ENCODE results near the gene DEDD2.

The DEDD2 gene

GRCh38 chr19:42175952-42176648 lies 41.4 kb downstream of the DEDD2 start:
- DNase-seq (ENCODE audit: low read depth in 2 of 3, low spot score in 1 of 3) = no peak

DNA sequence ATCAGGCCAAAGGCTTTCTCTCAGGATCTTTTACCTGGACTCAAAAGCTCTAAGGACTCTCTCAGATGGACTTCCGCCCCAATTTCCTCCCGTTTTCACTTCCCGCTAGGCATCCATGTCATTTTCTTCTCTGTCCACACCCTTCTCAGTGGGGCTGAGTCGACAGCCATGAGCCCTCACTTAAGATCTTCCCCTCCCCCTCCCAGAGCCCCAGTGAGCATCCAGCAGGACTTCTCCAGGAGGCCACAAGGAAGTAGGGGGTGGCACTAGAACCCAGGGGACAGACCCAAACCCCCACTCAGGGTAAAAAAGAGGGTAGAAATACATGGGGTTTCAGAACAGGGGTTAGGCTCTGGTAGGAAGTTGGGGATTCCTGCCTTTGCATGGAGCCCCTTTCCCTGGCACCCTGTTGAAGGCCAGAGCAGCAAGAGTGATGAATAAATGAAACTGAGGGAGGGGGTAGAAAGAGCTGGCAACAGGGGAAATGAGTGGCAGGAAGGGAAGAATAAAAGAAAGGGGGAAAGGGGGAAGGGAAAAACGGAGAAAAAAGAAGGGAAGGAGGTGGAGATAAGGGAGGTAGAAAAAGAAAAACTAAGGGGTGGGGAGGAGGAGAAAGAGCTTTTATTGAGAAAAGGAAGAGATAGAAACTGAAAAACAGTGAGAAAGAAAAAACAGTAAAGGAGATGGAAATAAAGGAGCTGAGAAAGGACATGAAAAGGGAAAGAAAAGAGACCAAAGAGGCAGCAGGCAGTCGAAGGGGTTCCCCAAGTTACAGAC lies 42.3 kb downstream of the DEDD2 start:
- no peak for DNase-seq (ENCODE audit: low read depth in 2 of 3, low spot score in 1 of 3)

DNA sequence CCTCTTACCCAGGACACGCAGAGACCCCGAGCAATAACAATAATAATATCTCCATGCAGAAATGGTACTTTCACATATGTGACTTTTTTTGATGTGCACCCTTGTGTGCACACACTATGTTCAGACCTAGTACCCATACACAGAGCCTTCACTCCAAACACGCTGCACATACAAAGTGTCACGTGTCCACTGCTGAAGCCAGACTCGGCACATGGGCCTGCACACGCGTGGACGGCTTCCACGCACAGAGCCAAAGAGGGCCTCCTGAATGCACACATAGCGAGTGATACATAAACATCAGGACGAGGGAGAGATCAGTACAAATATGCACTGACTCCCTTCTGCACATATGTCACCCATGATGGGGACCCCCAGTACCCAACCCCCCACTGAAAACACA lies 43.3 kb downstream of the DEDD2 start:
- DNase-seq (ENCODE audit: low read depth in 2 of 3, low spot score in 1 of 3) = no peak

DNA sequence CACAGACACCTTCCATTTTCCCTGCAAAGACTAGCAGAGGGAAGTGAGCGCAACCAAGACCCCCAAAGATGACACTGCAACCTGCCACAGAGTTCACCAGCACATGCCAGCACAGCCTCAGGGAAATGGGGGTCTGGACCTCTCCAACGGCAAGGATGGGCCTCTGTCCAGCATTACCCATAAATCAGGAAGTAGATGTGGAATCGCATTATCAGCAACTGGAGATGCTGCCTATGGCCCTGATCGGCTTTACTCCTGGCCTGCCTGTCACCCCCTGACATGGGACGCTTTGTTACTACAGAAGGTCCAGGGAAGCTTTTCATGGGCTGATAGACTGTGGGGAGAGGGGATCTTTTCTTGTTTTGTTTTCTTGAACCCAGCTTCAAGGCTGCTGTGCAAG lies 43.8 kb downstream of the DEDD2 start:
- no peak for DNase-seq (ENCODE audit: low read depth in 2 of 3, low spot score in 1 of 3)

DNA sequence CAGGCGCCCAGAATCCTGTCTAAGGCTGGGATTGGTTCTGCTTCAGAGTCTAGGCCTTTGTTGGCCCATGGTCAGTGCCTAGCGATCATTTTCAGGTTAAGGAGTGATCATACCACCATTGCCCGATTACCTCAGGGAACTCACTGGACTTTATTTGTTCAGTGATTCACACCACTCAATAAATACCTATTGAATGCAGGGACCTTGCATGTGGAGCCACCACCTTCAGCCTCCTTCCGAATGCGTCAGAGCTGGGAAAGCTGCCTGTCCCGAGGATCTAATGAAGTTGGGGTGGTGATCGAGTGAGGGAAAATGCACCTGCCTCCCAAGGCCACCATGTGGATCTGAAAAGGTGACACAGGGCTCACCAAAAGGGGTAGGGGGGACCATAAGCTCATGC lies 45.2 kb downstream of the DEDD2 start:
- no peak for DNase-seq (ENCODE audit: low read depth in 2 of 3, low spot score in 1 of 3)

GRCh38 chr19:42170715-42171114 lies 46.8 kb downstream of the DEDD2 start:
- no peak for DNase-seq (ENCODE audit: low read depth in 2 of 3, low spot score in 1 of 3)

DNA sequence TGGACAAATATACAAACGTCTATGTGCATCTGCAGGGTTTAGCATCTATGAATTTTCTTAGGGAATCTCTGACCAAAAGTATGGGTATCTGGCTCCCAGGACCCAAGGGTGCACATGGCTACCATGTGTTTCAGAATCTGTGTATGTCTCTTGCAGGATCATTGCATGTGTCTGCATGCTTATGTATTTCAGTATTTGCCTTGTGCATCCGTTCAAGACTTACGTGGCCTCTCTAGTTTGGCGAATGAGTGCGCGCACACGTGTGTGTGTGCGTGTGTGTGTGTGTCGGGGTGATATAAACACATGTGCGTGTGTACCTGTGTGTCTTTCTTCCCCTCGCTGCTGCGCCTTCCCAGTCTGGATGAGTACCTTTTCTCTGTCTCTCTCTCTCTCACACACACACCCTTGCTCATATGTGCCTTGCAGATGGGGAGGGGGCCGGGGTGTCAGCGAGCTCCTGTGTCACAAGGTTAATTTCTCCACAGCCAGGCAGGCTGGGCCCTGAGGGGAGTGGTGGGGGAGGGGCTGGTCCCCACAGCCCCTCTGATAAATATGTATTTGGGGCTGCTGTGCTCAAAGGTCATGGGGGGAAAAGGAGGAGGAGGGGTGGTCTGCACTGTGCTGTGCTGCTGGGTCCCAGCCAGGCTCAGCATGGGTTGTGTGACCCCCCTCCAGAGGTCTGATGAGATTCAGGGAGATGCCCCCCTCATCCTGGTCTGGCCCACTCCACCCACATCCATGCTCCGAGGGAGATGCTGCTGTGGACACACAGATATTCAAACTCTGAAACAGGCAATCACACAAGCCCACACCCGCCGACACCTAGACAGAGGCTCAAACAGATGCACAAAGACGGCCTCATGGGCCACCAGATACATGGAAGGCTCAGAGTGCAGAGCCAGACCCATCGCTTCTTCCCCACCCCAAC lies 47.7 kb downstream of the DEDD2 start:
- no peak for DNase-seq (ENCODE audit: low read depth in 2 of 3, low spot score in 1 of 3)

DNA sequence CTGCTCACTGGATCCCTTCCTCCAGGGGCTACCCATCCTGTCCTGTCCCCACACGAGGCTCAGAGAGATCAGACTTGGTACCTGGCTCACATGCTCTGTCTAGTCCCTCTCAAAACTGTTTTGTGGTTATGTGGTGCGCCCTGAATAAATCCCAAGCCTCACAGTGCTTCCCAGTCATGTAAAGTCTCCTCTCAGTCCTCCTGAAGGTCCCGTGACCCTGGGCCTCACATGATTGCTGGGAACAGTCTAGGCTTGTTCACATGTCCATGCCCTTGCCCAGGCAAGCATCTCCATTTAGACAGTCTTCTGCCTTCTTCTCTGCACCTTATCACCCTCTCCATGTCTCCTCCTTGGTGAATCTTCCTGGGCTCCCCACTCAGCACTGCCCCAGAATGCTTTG lies 49.3 kb downstream of the DEDD2 start:
- no peak for DNase-seq (ENCODE audit: low read depth in 2 of 3, low spot score in 1 of 3)

GRCh38 chr19:42166316-42166715 lies 51.2 kb downstream of the DEDD2 start:
- DNase-seq (ENCODE audit: low read depth in 2 of 3, low spot score in 1 of 3) = no peak

GRCh38 chr19:42165146-42165545 lies 52.3 kb downstream of the DEDD2 start:
- DNase-seq (ENCODE audit: low read depth in 2 of 3, low spot score in 1 of 3) = no peak

- DNase-seq (ENCODE audit: low read depth in 2 of 3, low spot score in 1 of 3) = no peak
These were observed 55.7 kb downstream of the DEDD2 start for GRCh38 chr19:42161616-42162263.

DNA sequence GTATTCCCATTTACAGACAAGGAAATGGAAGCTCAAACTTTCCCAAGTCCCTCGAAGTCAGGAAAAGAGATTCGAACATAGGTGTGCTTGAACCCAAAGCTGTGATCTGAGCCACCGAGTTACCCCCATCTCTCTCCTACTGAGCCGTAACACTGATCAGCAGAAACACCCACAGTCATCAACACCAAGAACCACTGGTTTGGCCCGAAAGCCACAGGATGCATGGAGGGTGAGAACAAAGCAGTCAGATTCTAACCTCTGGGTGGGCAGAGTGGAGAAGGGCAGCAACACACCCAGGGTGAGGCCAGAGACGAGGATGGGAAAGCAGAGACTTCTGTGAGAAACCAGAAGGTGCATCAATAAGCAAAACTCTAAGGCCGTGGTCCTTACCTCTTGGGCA lies 57.5 kb downstream of the DEDD2 start:
- DNase-seq (ENCODE audit: low read depth in 2 of 3, low spot score in 1 of 3) = no peak

DNA sequence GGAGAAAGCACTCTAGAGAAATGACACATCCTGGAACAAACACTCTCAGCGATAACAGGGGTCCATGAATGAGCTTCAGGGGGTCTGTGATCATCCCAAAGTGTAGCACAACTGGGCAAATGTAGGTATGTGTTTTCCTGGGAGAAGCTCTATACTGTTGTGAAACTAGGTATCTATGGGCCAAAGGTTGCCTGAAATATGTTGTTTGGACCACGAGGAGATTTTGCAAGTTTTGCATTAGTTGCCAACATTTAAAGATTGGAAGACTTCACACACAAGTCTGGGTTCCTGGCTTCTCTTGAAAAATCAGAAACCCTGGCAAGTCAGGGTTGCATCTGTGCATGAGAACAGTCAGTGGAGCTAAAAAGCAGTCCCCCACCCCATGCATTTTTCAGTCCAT lies 58.6 kb downstream of the DEDD2 start:
- no peak for DNase-seq (ENCODE audit: low read depth in 2 of 3, low spot score in 1 of 3)

DNA sequence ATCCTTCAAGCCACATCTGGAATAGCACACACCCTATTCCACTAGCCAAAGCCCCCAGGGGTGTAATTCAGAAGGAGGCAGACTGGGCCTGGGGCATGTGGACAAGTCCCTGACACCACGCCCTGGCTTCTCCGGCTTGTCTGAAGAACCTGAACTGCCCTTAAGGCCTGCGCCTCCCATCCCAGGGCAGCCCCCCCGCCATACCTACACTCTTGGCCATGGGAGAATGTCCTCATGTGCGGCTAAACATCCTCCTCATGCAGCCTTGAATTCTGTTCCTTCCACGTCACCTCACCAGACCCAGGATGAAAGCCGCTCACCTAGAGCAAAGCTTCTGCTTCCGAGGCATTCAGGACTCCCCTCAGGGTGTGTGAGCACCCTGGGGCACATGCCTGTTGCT lies 60.9 kb downstream of the DEDD2 start:
- DNase-seq (ENCODE audit: low read depth in 2 of 3, low spot score in 1 of 3) = no peak

DNA sequence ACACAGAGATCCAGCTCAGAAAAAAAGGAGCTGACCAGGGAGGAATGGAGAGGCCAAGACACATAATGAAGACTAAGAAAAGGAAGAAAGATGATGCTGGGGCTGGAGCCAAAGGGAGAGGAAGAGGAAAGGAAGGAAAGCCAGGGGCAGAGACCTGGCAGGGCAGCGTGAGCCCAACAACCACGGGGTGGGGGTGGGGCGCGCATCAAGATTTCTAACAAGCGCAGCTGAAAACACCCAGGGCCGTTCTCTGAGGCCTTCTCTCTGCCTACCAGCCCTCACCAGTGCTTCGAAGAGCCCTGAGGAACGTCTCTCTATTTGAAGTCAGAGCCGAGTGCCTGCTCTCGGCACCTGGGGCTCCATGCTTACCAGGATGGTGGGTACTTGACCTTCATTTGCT lies 61.7 kb downstream of the DEDD2 start:
- DNase-seq (ENCODE audit: low read depth in 2 of 3, low spot score in 1 of 3) = no peak

GRCh38 chr19:42154471-42155323 lies 62.8 kb downstream of the DEDD2 start:
- no peak for DNase-seq (ENCODE audit: low read depth in 2 of 3, low spot score in 1 of 3)

- DNase-seq (ENCODE audit: low read depth in 2 of 3, low spot score in 1 of 3) = no peak
These were observed 63.6 kb downstream of the DEDD2 start for GRCh38 chr19:42153672-42154433.

DNA sequence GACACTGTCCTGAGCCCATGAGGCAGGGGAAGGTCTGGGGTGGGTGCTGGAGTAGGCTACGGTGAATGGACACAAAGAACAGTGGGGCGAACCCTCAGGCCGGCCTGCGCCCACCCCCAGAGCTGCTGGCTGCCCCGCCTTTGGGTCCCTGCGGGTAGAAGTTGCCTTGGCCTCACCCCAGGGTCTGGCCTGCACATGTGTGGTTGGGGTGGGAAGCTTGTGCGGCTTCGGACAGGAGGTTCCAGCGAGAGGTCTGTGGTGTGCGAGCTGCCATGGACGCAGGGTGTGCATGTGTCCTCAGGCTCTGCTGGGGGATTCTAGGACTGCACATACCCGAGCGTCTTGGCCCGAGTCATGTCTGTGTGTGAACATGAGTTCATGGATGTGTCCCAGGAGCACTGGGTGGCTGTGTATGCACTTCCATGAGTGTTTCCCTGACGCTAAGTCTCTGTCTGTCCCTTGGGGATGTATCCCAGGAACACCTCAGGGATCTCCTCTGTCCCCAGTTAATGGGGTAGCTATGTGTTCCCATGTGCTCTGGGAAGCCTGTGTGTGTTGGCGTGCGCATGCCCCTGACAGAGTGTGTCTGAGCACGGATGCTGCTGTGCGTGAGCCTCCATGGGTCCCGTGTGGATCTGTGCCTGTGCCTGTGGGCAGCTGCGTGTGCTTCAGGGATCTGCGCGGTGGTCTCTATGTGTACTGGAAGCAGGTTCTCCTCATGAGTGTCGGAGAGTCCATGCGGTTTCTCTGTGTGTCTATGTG lies 64.4 kb downstream of the DEDD2 start:
- no peak for DNase-seq (ENCODE audit: low read depth in 2 of 3, low spot score in 1 of 3)
